Left colon (tissue), 2 donors: ENCODE measurements around the gene NXN. TPM values are rescaled to one million over a fixed set of nuclear protein-coding genes. Genes with fewer than 3 reads are reported as not detected.
"Not testable (repeated sequence)": the region's sequence is repeated elsewhere in the genome, so short reads cannot be mapped to it uniquely, and the experiment has no call there.

Experiments used
- ATAC-seq: fragments of 200-7000 bp; cut with Tn5 transposase; one replicate; pipeline ENCODE4 v1.9.1; 2020; ENCODE audit warnings: mild to moderate bottlenecking, moderate library complexity
- DNase-seq, 2 donors: peaks; one replicate each; pipeline ENCODE4 v3.0.0-alpha.2; 2020
- intact Hi-C, 2 donors: fragments of 100-400 bp; cut with DNase I in 1 of 2; cut with micrococcal nuclease in 1 of 2; formaldehyde crosslinking; loops; one replicate each; pipeline versions ENCODE4 v1.11.2 to v1.14.0; 2022; cut with DNase I, micrococcal nuclease
- total RNA-seq, 2 donors: library from RNA; stranded (reverse); fragmentation: NEBNext Ultra II Directional; extraction: Animal tissue kit (Norgen Biotek cat#: 25700); gene quantifications; one replicate each; pipeline ENCODE4 v1.2.1, GENCODE V29; 2021
- donor health status: DM: no; HTN: no; CAD: no.
- donor health status: DM: yes; HTN: yes; CAD: no.

The NXN gene
- total RNA-seq, 2 donors from 2014 or later, result 3.9 to 14.5 TPM

GRCh38 chr17:801660-802059 lies 177.9 kb downstream of the NXN start:
- intact Hi-C loops, result no loop called here
- ATAC-seq, result no peak
- no peak for DNase-seq

- DNase-seq, result no peak
- no peak for ATAC-seq
- intact Hi-C loops, result no loop called here
Observed at GRCh38 chr17:800446-801242, 178.9 kb downstream of the NXN start.

- no peak for ATAC-seq
- intact Hi-C loops, result loop anchor here (10.0 kb wide), 1 partner anchor 186 kb away; no protein-coding TSS in a partner anchor
- DNase-seq, result no peak
Observed at GRCh38 chr17:799261-799660, 180.3 kb downstream of the NXN start.

GRCh38 chr17:798246-798645 lies 181.3 kb downstream of the NXN start:
- DNase-seq, result no peak
- ATAC-seq, result no peak
- intact Hi-C loops, result loop anchor here (10.0 kb wide), 1 partner anchor 187 kb away; no protein-coding TSS in a partner anchor

- no peak for ATAC-seq
Observed at GRCh38 chr17:797236-797840, 182.2 kb downstream of the NXN start.

GRCh38 chr17:796609-797008 lies 183.0 kb downstream of the NXN start:
- DNase-seq, result no peak
- no peak for ATAC-seq
- intact Hi-C loops, result loop anchor here (10.0 kb wide), 1 partner anchor 188 kb away; no protein-coding TSS in a partner anchor

More at GRCh38 chr17:797236-797840, 182.2 kb downstream of the NXN start:
- intact Hi-C loops, result loop anchor here (10.0 kb wide), 1 partner anchor 187 kb away; no protein-coding TSS in a partner anchor
- DNase-seq, result no peak

GRCh38 chr17:795721-796120 lies 183.9 kb downstream of the NXN start:
- intact Hi-C loops, result loop anchor here (10.0 kb wide), 1 partner anchor 189 kb away; no protein-coding TSS in a partner anchor
- ATAC-seq (no peak), DNase-seq (no peak)

GRCh38 chr17:795276-795675 lies 184.3 kb downstream of the NXN start:
- intact Hi-C loops, result loop anchor here (10.0 kb wide), 1 partner anchor 190 kb away; no protein-coding TSS in a partner anchor
- ATAC-seq, result no peak

GRCh38 chr17:794876-795275 lies 184.7 kb downstream of the NXN start:
- intact Hi-C loops, result loop anchor here (10.0 kb wide), 1 partner anchor 190 kb away; no protein-coding TSS in a partner anchor
- ATAC-seq (peak; percentile 97), DNase-seq (peak; percentile 63 to 82)

More at GRCh38 chr17:795276-795675, 184.3 kb downstream of the NXN start:
- DNase-seq, result no peak

- DNase-seq, result no peak
- intact Hi-C loops, result loop anchor here (10.0 kb wide), 1 partner anchor 193 kb away; no protein-coding TSS in a partner anchor
- ATAC-seq, result no peak
Observed at GRCh38 chr17:792277-792676, 187.3 kb downstream of the NXN start.

GRCh38 chr17:791829-792228 lies 187.7 kb downstream of the NXN start:
- ATAC-seq, result no peak
- no peak for DNase-seq
- intact Hi-C loops, result loop anchor here (10.0 kb wide), 1 partner anchor 193 kb away; no protein-coding TSS in a partner anchor

GRCh38 chr17:790874-791247 lies 188.7 kb downstream of the NXN start:
- not testable (repeated sequence) for DNase-seq, ATAC-seq
- intact Hi-C loops, result loop anchor here (10.0 kb wide), 1 partner anchor 194 kb away; no protein-coding TSS in a partner anchor

GRCh38 chr17:789931-790873 lies 189.4 kb downstream of the NXN start:
- intact Hi-C loops, result loop anchor here (10.0 kb wide), 2 partner anchors 195 to 415 kb away; no protein-coding TSS in a partner anchor
- not testable (repeated sequence) for DNase-seq, ATAC-seq

GRCh38 chr17:789160-789840 lies 190.3 kb downstream of the NXN start:
- intact Hi-C loops, result loop anchor here in 1 of 2 donors (10.0 kb wide), 1 partner anchor 416 kb away; no protein-coding TSS in a partner anchor
- DNase-seq (no peak), ATAC-seq (no peak)

- intact Hi-C loops, result loop anchor here in 1 of 2 donors (10.0 kb wide), 1 partner anchor 416 kb away; no protein-coding TSS in a partner anchor
Observed at GRCh38 chr17:788551-788950, 191.0 kb downstream of the NXN start.

GRCh38 chr17:787641-788221 lies 191.8 kb downstream of the NXN start:
- intact Hi-C loops, result loop anchor here in 1 of 2 donors (10.0 kb wide), 1 partner anchor 417 kb away; no protein-coding TSS in a partner anchor
- ATAC-seq (no peak), DNase-seq (no peak)

More at GRCh38 chr17:788551-788950, 191.0 kb downstream of the NXN start:
- DNase-seq (no peak), ATAC-seq (no peak)

- intact Hi-C loops, result loop anchor here in 1 of 2 donors (10.0 kb wide), 1 partner anchor 419 kb away; no protein-coding TSS in a partner anchor
- ATAC-seq, DNase-seq: not testable (repeated sequence)
Observed at GRCh38 chr17:785901-786300, 193.7 kb downstream of the NXN start.
